PFSK-1 (cell line): ENCODE results near the gene SYT6.

Experiments
- FOXP2 ChIP-seq: optimal IDR thresholded peaks from 2 replicates; pipeline ENCODE3; 2011; ENCODE audit warnings: borderline replicate concordance, control low read depth, inconsistent platforms; ENCODE audit not compliant: insufficient read depth; ENCODE audit errors: extremely low read length, extremely low read depth
- POLR2AphosphoS5 ChIP-seq: IDR thresholded peaks from 2 replicates; pipeline ENCODE4 v1.6.1; 2012; ENCODE audit warnings: low read depth, mild to moderate bottlenecking, control low read depth, low read length, moderate library complexity
- SIN3A ChIP-seq: IDR thresholded peaks from 2 replicates; pipeline ENCODE4 v1.6.1; 2012; ENCODE audit warnings: mild to moderate bottlenecking, low read length, moderate library complexity, borderline replicate concordance; ENCODE audit not compliant: insufficient read depth
- TAF1 ChIP-seq: IDR thresholded peaks from 2 replicates; pipeline ENCODE4 v1.6.1; 2012; ENCODE audit warnings: low read length, control low read depth, borderline replicate concordance; ENCODE audit not compliant: insufficient read depth
- TF ChIP-seq, protein P1 (sequence below), 2 experiments: IDR thresholded peaks; 2 replicates each; pipeline versions ENCODE4 v1.6.1 to v1.8.0; 2011 to 2012; ENCODE audit warnings: low read depth in 2 of 2, low read length in 2 of 2, control low read depth in 1 of 2, inconsistent platforms in 1 of 2, mild to moderate bottlenecking in 1 of 2, moderate library complexity in 1 of 2; ENCODE audit not compliant: insufficient read depth in 1 of 2

Gene SYT6

DNA sequence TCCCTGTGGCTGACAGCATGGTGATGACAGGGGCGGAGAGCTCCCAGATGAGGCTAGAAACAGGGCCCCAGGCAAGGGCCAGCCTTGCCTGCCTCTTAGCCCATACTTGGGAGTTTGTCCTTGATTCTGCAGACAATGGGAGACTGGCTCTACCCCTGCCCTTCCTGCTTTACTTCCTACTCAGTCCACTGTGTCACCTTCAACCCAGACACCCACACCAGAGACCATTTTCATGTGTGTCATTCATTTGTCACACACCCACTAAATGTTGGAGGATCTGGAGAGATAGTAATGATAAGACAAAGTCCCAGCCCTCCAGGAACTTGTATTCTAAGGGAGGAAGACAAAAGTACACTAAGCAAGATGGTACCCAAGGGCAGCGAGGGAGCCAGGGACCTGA is 43.7 kb downstream of the SYT6 start:
- TF ChIP-seq, protein P1, sequence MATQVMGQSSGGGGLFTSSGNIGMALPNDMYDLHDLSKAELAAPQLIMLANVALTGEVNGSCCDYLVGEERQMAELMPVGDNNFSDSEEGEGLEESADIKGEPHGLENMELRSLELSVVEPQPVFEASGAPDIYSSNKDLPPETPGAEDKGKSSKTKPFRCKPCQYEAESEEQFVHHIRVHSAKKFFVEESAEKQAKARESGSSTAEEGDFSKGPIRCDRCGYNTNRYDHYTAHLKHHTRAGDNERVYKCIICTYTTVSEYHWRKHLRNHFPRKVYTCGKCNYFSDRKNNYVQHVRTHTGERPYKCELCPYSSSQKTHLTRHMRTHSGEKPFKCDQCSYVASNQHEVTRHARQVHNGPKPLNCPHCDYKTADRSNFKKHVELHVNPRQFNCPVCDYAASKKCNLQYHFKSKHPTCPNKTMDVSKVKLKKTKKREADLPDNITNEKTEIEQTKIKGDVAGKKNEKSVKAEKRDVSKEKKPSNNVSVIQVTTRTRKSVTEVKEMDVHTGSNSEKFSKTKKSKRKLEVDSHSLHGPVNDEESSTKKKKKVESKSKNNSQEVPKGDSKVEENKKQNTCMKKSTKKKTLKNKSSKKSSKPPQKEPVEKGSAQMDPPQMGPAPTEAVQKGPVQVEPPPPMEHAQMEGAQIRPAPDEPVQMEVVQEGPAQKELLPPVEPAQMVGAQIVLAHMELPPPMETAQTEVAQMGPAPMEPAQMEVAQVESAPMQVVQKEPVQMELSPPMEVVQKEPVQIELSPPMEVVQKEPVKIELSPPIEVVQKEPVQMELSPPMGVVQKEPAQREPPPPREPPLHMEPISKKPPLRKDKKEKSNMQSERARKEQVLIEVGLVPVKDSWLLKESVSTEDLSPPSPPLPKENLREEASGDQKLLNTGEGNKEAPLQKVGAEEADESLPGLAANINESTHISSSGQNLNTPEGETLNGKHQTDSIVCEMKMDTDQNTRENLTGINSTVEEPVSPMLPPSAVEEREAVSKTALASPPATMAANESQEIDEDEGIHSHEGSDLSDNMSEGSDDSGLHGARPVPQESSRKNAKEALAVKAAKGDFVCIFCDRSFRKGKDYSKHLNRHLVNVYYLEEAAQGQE (IDR thresholded peaks at IDR 0.05; ENCODE audit: insufficient read depth in 1 of 2, low read depth in 2 of 2, low read length in 2 of 2) = no peak
- TF ChIP-seq FOXP2 (no peak), SIN3A (no peak), POLR2AphosphoS5 (no peak), TAF1 (no peak)

DNA sequence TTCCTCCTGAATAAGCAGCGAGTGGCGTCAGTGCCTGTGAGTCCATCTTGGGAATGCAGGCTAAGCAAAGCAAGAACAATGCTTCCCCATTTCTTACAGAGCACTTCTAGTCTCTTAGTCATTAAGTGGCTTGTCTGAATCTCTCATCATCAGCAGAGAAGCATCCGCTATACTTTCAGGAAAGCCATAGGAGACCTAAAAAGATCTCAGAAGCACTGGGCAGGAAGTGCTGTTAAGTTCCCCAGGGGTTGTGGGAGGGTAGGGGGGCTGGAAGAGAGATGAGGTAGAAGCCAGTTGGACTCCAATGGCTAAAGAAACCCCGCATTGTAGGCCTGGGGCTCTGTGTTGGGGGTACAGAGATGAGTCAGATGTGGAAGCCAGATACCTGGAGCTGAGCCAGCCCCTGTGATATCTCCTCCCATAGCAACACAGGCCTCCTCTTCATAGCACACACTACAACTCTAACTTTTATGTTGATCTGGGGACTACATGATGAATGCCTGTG is 44.9 kb downstream of the SYT6 start:
- no peak for TF ChIP-seq FOXP2
- TF ChIP-seq SIN3A = no peak
- TF ChIP-seq POLR2AphosphoS5 = no peak
- TF ChIP-seq, protein P1 (IDR thresholded peaks at IDR 0.05; ENCODE audit: insufficient read depth in 1 of 2, low read depth in 2 of 2, low read length in 2 of 2) = no peak
- TF ChIP-seq TAF1 = no peak

DNA sequence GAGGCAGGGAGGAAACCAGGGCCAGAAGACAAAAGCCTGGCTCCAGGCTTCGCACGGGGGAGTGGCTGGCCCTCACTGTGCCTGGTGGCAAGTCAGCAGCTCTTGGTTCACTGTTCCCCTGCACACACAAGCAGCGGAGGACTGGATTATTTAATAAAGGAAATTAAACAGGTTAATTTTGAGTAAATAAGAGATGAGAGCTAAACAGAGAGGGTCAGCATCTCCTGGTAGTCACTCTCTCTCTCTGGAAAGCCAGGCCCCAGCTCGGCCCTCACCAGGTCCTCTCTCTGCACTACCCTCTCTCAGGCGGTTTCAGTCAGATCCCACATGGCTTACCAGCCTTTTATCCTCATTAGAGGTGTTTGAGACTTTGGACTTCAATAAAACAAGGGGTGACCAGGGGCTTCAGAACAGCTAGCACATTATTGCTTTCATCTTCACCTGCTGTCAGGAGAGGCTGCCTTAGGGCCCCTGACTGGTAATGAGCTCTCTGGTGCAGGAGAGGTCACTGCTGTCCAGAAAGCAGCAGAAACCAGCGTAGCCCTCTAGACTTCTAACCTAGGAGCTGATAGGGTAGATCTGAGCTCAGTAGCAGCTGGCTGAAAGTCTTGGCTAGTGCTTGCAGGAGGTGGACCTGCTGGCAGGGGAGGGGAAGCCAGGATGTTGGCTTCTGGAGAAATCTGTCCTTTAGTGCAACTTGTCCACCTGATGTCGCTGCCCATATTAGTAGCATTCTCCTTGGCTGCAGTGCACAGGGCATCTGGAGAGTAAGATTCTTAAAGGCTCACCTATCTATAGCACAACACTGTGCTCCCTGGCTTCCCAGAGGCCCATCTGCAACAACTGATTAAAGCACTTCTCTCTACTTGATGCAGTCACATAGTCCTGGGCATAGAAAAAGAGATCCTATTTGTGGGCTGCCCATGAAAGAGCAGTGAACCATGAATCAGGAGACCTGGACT is 45.9 kb downstream of the SYT6 start:
- no peak for TF ChIP-seq FOXP2
- no peak for TF ChIP-seq TAF1
- TF ChIP-seq, protein P1 (IDR thresholded peaks at IDR 0.05; ENCODE audit: insufficient read depth in 1 of 2, low read depth in 2 of 2, low read length in 2 of 2) = no peak
- TF ChIP-seq SIN3A = no peak
- no peak for TF ChIP-seq POLR2AphosphoS5

DNA sequence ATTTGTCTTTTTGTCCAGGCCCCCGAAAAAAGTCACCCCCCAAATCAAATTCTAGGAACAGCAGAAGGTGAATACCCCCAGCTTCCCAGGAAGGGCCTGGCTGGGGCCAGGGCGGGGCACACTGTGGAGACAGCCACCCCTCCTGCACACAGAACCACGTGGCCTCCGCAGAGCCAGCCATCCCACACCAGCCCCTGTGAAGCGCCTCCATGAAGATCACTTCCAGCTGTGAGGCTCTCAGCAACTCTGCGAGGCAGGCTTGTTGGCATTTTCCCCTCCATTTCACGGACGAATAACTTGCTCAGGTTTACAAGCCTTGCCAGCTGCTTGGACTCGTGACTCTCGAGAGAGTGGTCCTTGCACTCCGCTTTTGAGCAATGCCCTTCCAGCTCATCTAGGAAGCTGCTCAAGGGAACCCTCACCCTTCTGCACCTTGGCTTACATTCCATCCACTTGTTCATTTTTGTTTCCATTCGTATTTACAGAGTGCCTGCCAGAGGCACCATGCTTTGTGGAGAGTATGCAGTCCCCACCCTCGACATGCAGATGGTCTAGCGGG is 48.2 kb downstream of the SYT6 start:
- no peak for TF ChIP-seq TAF1

DNA sequence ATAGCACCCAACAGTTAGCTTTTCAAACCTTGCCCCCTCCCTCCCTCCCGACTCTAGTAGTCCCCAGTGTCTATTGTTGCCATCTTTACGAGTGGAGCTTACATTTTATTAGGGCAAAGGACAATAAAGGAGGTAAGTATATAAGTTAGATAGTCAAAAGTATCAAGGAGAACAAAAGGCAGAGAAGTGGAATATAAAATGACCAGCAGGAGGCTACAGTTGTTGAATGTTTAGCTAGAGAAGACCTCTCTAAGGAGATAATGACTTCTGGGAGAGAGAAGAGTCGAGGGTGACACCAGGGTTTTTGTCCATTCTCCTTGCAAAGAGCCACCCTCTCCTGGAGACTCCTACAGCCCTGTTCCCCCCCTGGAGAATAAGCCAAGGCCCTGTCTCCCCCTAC is 48.7 kb downstream of the SYT6 start:
- TF ChIP-seq TAF1 = no peak
- TF ChIP-seq SIN3A = no peak
- no peak for TF ChIP-seq FOXP2
- TF ChIP-seq POLR2AphosphoS5 = no peak
- TF ChIP-seq, protein P1 (IDR thresholded peaks at IDR 0.05; ENCODE audit: insufficient read depth in 1 of 2, low read depth in 2 of 2, low read length in 2 of 2) = no peak
